DMS114 treated with DMSO at 0.1 percent for 48 hours (cell line): ENCODE data around the gene NEURL2.
"Not testable (repeated sequence)": the region's sequence is repeated elsewhere in the genome, so short reads cannot be mapped to it uniquely, and the experiment has no call there.

Source experiments
- DNase-seq: peaks from one replicate; lab custom pipeline; 2025; ENCODE audit not compliant: unreplicated experiment; lab: John Stamatoyannopoulos, UW

Gene NEURL2

DNA sequence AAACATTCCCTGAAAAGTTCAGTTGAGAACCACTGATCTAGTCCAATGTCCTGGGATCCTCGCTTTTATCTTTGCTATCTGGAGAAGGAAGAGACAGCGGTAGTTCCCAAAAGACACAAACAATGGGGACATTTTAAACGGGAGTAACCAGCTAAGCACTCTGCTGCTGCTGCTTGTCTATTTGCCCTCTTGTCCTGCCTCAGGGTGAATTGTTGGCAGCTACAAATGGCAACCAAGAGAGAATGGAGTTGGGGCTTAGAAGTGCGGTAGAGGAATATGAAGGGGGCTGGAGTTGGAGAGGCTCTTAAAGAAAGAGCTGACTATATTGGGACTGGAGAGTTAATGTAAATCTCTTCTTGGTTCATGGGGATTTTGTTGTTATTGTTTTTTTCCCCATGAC, 16.4 kb downstream of the NEURL2 start:
- DNase-seq = no peak

- DNase-seq = not testable (repeated sequence)
These were observed 16.9 kb downstream of the NEURL2 start for GRCh38 chr20:45874104-45874481.

DNA sequence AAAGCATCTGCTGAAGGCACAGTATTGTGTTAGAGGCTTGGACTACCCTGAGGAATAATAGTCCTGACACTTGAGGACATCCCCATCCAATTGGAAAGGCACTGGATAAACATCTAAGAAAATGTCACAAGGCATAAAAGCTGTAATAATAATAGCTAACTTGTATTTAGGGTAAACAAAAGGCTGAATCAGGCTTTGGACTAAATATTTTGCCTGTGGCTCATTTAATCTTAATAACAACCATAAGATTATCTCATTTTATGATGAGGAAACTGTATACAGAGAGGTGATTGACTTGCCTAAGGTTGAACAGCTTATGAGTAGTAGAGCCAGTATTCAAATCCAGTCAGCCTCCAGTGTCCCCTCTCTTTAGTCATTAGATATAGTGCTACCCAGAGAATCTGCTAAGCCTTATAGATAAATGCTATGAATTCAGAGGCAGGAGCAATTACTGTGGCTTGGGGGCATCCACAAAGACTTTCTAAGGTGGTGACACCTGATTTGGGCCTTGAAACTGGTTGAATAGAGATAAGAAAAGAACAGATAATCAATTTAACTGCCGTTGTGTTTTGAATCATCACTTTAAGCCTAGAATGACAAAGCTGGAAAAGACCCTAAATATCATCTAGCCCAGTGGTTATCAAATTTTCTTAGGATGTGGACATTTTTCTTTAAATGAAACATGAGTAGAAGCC, 17.5 kb downstream of the NEURL2 start:
- no peak for DNase-seq

GRCh38 chr20:45872626-45873025, 18.4 kb downstream of the NEURL2 start:
- DNase-seq = no peak

GRCh38 chr20:45867819-45868176, 23.2 kb downstream of the NEURL2 start:
- no peak for DNase-seq

DNA sequence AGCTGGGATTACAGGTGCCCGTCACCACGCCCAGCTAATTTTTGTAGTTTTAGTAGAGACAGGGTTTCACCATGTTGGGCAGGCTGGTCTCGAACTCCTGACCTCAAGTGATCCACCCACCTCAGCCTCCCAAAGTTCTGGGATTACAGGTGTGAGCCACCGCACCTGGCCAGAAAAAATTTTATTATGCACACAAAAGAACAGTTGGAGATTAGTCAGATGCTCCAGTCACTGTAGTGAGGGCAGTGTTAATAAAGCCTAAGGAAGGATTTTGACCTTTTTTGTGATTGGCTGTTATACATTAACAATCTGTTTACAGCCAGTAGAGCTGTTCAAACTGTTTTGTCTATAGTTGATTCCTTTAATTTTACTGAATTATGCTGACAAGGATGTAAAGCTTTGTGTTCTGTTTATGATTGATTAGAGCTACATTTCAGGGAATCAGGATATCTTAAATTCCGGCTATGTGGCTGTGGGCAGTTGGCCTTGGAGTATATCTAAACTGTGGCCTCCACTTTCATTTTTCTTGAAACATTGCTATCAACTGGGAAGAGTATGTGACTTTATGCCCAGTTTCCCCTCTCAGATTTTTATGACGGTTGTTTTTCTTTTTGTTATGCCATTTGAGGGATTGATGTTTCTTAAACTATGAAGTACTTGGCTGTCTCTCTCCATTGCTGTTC, 23.7 kb downstream of the NEURL2 start:
- no peak for DNase-seq

DNA sequence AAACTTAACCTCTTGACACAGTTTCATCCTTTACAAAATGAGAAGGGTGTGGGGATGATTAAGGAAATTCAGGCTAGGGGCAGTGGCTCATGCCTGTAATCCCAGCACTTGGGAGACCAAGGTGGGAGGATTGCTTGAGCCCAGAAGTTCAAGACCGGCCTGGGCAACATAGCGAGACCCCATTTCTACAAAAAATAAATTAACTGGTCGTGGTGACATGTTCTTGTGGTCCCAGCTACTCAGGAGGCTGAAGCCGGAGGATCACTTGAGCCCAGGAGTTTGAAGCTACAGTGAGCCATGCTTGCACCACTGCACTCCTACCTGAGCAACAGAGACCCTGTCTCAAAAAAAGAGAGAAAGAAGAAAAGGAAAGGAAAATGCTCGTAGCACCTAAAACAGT, 24.6 kb downstream of the NEURL2 start:
- DNase-seq = no peak

DNA sequence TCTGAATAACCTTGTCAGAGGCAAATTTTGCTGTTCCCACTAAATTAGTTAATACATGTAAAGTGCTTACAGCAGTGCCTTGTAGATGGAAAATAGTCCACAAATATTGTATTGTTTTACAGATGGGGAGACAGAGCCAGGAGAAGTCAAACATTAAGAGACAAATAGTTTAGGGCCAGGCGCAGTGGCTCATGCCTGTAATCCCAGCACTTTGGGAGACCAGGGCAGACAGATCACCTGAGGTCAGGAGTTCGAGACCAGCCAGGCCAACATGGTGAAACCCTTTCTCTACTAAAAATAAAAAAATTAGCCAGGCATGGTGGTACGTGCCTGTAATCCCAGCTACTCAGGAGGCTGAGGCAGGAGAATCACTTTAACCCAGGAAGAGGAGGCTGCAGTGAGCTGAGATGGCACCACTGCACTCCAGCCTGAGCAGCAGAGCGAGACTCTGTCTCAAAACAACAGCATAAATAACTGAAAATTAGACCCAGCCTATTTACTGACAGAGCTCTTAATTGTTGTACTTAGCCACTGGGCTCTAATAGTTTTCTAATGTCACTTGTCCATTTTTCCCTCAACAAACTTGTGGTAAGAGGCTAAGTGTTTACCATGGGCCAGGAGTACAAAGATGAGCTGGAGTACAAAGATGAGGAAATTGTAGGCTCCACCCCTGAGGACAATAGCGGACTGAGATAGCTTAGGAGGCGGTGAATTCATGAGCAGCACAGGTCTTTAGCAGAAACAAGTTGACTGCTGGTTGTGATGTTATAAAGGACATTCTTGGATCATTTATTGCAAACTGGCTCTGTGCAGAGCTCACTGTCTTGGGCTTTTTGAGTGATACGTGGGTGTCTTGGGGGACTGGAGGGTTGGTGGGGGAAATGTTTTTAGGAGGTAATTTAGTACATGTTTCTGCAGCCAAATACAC, 27.2 kb downstream of the NEURL2 start:
- DNase-seq = no peak

GRCh38 chr20:45861221-45862075, 29.6 kb downstream of the NEURL2 start:
- DNase-seq = no peak

DNA sequence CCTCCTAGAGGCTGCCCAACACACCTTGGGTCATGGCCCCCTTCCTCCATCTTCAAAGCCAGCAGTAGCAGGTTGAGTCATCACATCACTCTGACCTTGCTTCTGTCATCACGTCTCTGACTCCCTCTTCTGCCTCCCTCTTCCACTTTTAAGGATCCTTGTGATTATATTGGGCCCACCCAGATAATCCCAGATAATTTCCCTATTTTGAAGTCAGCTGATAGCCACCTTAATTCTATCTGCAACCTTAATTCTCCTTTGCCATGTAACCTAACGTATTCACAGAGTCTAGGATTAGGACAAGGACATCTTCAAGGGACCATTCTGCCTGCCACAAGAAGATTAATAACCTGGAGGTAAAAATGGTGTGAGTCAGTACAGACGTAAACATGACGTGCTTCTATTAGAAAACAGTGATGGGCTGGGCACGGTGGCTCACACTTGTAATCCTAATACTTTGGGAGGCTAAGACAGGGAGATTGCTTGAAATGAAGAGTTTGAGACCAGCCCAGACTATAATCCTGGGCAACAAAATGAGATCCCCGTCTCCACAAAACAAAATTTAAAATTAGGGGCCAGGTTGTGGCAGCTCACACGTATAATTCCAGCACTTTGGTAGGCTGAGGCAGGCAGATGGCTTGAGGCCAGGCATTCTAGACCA, 30.3 kb downstream of the NEURL2 start:
- DNase-seq = no peak

- DNase-seq = no peak
These were observed 31.1 kb downstream of the NEURL2 start for GRCh38 chr20:45859916-45860315.

DNA sequence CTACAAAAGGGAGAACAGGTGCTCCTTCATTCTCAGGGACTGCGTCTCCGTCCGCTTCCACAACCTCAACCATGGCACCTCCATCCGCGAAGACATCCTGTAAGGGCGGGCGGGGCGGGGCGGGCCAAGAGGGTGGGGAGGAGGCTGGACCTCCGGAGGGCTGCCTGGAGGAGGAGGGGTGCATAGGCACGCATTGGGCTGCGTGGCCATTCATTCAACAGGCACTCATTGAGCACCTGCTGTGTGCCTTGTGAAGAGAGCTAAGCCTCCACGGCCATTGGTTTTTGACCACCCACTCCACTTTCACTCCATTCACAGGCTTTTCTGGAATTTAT, 33.2 kb downstream of the NEURL2 start:
- DNase-seq = no peak

GRCh38 chr20:45857114-45857881, 33.7 kb downstream of the NEURL2 start, which contains the start of the genes ACOT8 and ZSWIM3:
Gene ACOT8 (minus strand): TSS chr20:45857392. CDS start chr20:45857315, 77 bp downstream.
Gene ZSWIM3 (plus strand): TSS chr20:45857614. CDS start chr20:45857826, 212 bp downstream.
- peak; percentile 98 for DNase-seq

GRCh38 chr20:45853484-45853883, 37.5 kb downstream of the NEURL2 start:
- DNase-seq = no peak

DNA sequence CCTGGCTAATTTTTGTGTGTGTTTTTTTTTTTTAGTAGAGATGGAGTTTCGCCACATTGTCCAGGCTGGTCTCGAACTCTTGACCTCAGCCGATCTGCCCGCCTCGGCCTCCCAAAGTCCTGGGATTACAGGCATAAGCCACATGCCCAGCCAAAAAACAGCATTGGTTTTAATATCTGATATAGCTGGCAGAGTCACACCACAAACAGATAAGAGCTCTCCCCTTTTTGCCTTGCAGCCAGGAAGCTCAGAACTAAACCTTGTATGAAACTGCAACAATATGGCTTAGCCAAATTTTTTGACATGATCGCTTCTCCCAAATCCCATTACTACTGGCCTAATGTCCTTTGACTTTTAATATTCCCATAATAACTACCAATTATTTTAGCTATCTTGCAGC, 38.7 kb downstream of the NEURL2 start:
- no peak for DNase-seq

- no peak for DNase-seq
These were observed 39.5 kb downstream of the NEURL2 start for GRCh38 chr20:45851501-45851900.

DNA sequence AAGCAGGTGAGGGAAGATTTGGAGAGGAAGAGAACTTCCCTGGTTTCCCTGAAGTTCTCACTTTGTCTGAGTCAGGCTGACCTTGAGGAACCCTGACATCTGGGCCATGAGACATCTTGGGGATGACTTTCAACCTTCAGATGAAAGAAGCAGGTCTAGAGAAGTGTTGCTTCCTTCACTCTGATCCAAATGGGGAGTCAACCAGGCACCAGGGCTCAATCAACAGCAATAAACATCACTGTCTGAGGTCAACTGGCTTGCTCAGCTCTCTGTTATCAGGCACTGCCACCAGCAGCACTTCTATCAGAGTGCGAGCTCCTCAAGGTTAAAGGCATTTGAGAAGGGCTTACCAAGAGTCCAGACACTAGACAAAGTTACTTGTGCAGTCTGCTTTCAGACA, 40.1 kb downstream of the NEURL2 start:
- no peak for DNase-seq

DNA sequence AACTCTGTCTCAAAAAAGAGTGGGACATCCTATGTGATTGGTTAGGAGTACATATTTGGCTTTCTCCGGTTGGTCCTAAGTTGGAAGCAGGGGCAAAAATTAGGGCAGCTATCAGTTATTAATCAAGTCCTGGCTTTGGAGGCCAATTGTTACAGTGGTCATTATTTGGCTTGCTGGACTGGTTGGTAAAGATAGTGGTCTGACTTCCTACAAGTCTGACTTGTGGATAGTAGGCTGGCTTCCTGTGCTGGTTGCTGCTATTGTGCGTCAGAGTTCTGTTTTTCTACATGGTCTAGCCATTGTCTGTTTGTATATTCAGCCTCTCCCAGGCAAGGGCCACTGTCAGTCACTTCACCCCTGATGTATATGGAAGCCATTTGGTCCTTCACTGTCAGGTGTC, 40.8 kb downstream of the NEURL2 start:
- DNase-seq = no peak

- DNase-seq = no peak
These were observed 41.9 kb downstream of the NEURL2 start for GRCh38 chr20:45848969-45849582.
